HepG2 (cell line): ENCODE results near the gene GSK3A. TPM values are rescaled to one million over a fixed set of nuclear protein-coding genes. Genes with fewer than 3 reads are reported as not detected.

Source experiments
- FOSL1 ChIP-seq: sonication (generic); formaldehyde crosslinking; IDR thresholded peaks from 2 replicates; pipeline ENCODE4 v1.9.0; 2021; ENCODE audit warnings: missing genetic modification reagents, borderline replicate concordance
- FOXJ3 ChIP-seq: sonication (generic); formaldehyde crosslinking; IDR thresholded peaks from 2 replicates; pipeline ENCODE4 v1.4.0; 2020; ENCODE audit warnings: missing genetic modification reagents, mild to moderate bottlenecking, borderline replicate concordance
- KDM5B ChIP-seq: sonication (generic); formaldehyde crosslinking; IDR thresholded peaks from 2 replicates; pipeline ENCODE4 v1.4.0; 2020; ENCODE audit warnings: missing genetic modification reagents, mild to moderate bottlenecking, borderline replicate concordance
- MAZ ChIP-seq, 2 experiments: sonication (generic) in 1 of 2; formaldehyde crosslinking in 1 of 2; IDR thresholded peaks; 2 replicates each; pipeline versions ENCODE4 v1.5.0 to v1.6.1; 2012 to 2020; ENCODE audit warnings: low read depth in 2 of 2, mild to moderate bottlenecking in 2 of 2, borderline replicate concordance in 1 of 2, improper control_type of control experiment in 1 of 2, low read length in 1 of 2, missing genetic modification reagents in 1 of 2, moderate library complexity in 1 of 2
- RFX3 ChIP-seq: IDR thresholded peaks from 2 replicates; pipeline ENCODE4 v1.6.1; 2016; ENCODE audit warnings: missing biosample characterization, missing genetic modification reagents
- SCMH1 ChIP-seq: sonication (generic); formaldehyde crosslinking; IDR thresholded peaks from 2 replicates; pipeline ENCODE4 v1.9.0; 2021; ENCODE audit warnings: missing genetic modification reagents, mild to moderate bottlenecking, borderline replicate concordance
- SMC3 ChIP-seq: IDR thresholded peaks from 2 replicates; pipeline ENCODE4 v1.6.1; 2011; ENCODE audit warnings: low read length, improper control_type of control experiment
- SOX13 ChIP-seq, 3 experiments: fragments of 450-650 bp in 1 of 3; sonication (generic) in 1 of 3; formaldehyde crosslinking in 1 of 3; IDR thresholded peaks in 2 of 3; conservative IDR thresholded peaks in 1 of 3; 2 replicates each; pipeline versions ENCODE4 v1.5.0 to v1.6.1; 2016 to 2020; ENCODE audit warnings: antibody characterized with exemption in 1 of 3, mild to moderate bottlenecking in 1 of 3, missing compliant biosample characterization in 1 of 3, missing genetic modification reagents in 1 of 3, moderate library complexity in 1 of 3
- SP140L ChIP-seq: sonication (generic); formaldehyde crosslinking; IDR thresholded peaks from 2 replicates; pipeline ENCODE4 v1.4.0; 2020; ENCODE audit warnings: missing genetic modification reagents, borderline replicate concordance
- SPEN ChIP-seq: sonication (generic); formaldehyde crosslinking; IDR thresholded peaks from 2 replicates; pipeline ENCODE4 v1.5.1; 2020; ENCODE audit warnings: low read depth, mild to moderate bottlenecking, missing genetic modification reagents
- TAF1 ChIP-seq: sonication (generic); formaldehyde crosslinking; IDR thresholded peaks from 2 replicates; pipeline ENCODE4 v1.4.0; 2020; ENCODE audit warnings: missing genetic modification reagents
- ZBTB3 ChIP-seq: sonication (generic); formaldehyde crosslinking; IDR thresholded peaks from 2 replicates; pipeline ENCODE4 v1.4.0; 2020; ENCODE audit warnings: low read depth, mild to moderate bottlenecking, moderate library complexity, missing genetic modification reagents, borderline replicate concordance
- ZBTB7B ChIP-seq: sonication (generic); formaldehyde crosslinking; IDR thresholded peaks from 2 replicates; pipeline ENCODE4 v1.4.0; 2020; ENCODE audit warnings: missing genetic modification reagents
- ZNF121 ChIP-seq: sonication (generic); formaldehyde crosslinking; IDR thresholded peaks from 2 replicates; pipeline ENCODE4 v1.5.0; 2020; ENCODE audit warnings: mild to moderate bottlenecking, missing genetic modification reagents
- ZNF225 ChIP-seq: sonication (generic); formaldehyde crosslinking; IDR thresholded peaks from 2 replicates; pipeline ENCODE4 v1.4.0; 2020; ENCODE audit warnings: mild to moderate bottlenecking, missing genetic modification reagents
- ZNF317 ChIP-seq: sonication (generic); formaldehyde crosslinking; IDR thresholded peaks from 2 replicates; pipeline ENCODE4 v1.5.0; 2020; ENCODE audit warnings: mild to moderate bottlenecking, missing genetic modification reagents
- ZNF558 ChIP-seq: sonication (generic); formaldehyde crosslinking; IDR thresholded peaks from 2 replicates; pipeline ENCODE4 v1.9.0; 2022; ENCODE audit warnings: mild to moderate bottlenecking, missing genetic modification reagents, borderline replicate concordance
- ZNF598 ChIP-seq: sonication (generic); formaldehyde crosslinking; IDR thresholded peaks from 2 replicates; pipeline ENCODE4 v1.5.1; 2020; ENCODE audit warnings: mild to moderate bottlenecking, missing genetic modification reagents, borderline replicate concordance
- polyA plus RNA-seq, 8 experiments: library from polyadenylated mRNA; depleted of rRNA in 3 of 8; stranded (reverse) in 7 of 8; unstranded in 1 of 8; fragments of >200 nt; fragmentation: Illumina TruSeq in 4 of 8; extraction: Trizol in 4 of 8; gene quantifications; 2 replicates each; pipeline versions ENCODE4 v1.2.1 to v1.2.3, GENCODE V29; 2011 to 2016; ENCODE audit warnings: low read depth in 4 of 8, missing spikeins in 1 of 8, mixed read lengths in 1 of 8; ENCODE audit not compliant: insufficient read depth in 1 of 8
- total RNA-seq, 5 experiments: library from RNA; depleted of rRNA; stranded (reverse); fragments of >200 nt; fragmentation: Illumina TruSeq; extraction: Trizol; gene quantifications; 2 replicates each; pipeline ENCODE4 v1.2.3, GENCODE V29; 2016; ENCODE audit warnings: low read depth in 1 of 5
- TF ChIP-seq, protein P1 (sequence below): sonication (generic); formaldehyde crosslinking; IDR thresholded peaks from 2 replicates; pipeline ENCODE4 v1.5.0; 2020; ENCODE audit warnings: mild to moderate bottlenecking, missing genetic modification reagents, borderline replicate concordance
- TF ChIP-seq, protein P2 (sequence below): sonication (generic); formaldehyde crosslinking; IDR thresholded peaks from 2 replicates; pipeline ENCODE4 v1.8.1; 2023; ENCODE audit warnings: mild to moderate bottlenecking, missing genetic modification reagents, borderline replicate concordance

GSK3A gene
- total and polyA plus RNA-seq, 2 of the 13 experiments (the other 11 are each of a cell fraction or from before 2014, with no cell fraction given) = 16.9 to 52.5 TPM

DNA sequence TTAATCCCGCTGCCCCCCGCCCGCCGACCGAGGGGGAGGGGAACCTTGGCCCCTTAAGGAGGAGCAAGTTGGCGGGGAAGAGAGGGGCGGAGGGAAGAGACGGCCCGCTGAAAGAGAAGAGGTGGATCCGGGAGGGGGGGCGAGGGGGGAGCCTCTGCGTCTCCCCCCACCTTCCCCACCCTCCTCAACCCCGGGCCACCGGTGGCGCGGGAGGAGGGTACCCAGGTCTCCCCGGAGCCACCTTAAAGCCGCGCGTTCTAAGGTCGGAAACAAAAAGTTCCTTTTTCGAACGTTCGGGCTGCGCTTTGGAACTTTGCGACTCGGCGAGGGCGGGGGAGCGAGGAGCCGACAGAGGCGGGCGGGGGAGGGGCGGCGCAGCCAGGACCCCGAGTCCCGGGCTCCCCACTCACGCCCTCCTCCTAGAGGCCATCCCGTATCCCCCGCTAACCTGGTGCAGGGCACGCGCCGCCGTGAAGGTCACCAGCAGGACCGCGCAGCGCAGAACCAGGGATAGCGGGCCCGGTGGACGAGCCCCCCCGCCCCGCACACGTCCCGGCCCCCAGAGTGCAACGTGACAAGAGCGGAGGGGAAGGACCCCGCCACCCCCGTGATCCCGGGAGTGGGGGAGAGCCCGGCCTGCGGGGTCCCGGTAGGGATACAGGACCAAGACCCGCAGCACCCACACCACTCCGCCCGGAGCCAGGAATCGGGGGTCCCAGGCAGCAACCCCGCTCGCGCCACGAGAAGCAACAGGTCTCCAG, 11.9 kb upstream of the GSK3A start (continued):
- TF ChIP-seq, protein P1, sequence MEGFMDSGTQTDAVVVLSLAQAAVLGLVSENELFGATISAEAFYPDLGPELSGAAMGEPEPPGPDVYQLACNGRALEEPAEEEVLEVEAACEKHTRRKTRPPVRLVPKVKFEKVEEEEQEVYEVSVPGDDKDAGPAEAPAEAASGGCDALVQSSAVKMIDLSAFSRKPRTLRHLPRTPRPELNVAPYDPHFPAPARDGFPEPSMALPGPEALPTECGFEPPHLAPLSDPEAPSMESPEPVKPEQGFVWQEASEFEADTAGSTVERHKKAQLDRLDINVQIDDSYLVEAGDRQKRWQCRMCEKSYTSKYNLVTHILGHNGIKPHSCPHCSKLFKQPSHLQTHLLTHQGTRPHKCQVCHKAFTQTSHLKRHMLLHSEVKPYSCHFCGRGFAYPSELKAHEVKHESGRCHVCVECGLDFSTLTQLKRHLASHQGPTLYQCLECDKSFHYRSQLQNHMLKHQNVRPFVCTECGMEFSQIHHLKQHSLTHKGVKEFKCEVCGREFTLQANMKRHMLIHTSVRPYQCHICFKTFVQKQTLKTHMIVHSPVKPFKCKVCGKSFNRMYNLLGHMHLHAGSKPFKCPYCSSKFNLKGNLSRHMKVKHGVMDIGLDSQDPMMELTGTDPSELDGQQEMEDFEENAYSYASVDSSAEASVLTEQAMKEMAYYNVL = no peak
- TF ChIP-seq, protein P2, sequence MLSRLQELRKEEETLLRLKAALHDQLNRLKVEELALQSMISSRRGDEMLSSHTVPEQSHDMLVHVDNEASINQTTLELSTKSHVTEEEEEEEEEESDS (CRISPR knock-in tag) = no peak
- no peak for TF ChIP-seq FOXJ3 (CRISPR knock-in tag)
- no peak for TF ChIP-seq ZNF121 (CRISPR knock-in tag)
- no peak for TF ChIP-seq SCMH1 (CRISPR knock-in tag)
- no peak for TF ChIP-seq SPEN (CRISPR knock-in tag)
- 0 out of 2 replicates have a peak, but pooled peaks have one; percentile 29 for TF ChIP-seq ZNF558 (CRISPR knock-in tag)
- TF ChIP-seq MAZ (IDR thresholded peaks at IDR 0.05; ENCODE audit: borderline replicate concordance, low read depth, low read length) = peak; percentile 78
- no peak for TF ChIP-seq MAZ (CRISPR knock-in tag; IDR thresholded peaks at IDR 0.05; ENCODE audit: low read depth)
- TF ChIP-seq SP140L (CRISPR knock-in tag) = no peak
- TF ChIP-seq ZNF317 = no peak
- TF ChIP-seq ZNF225 (CRISPR knock-in tag) = no peak
- 0 out of 2 replicates have a peak, but pooled peaks have one; percentile 10 for TF ChIP-seq RFX3
- no peak for TF ChIP-seq SOX13 (IDR thresholded peaks at IDR 0.05)
- TF ChIP-seq SOX13 (CRISPR knock-in tag; conservative IDR thresholded peaks at IDR 0.05 in 1 of 2, IDR thresholded peaks at IDR 0.05 in 1 of 2) = no peak
- TF ChIP-seq ZBTB7B = peak; percentile 65
- no peak; the same call in 1 of the 2 replicates for TF ChIP-seq TAF1 (CRISPR knock-in tag)
- TF ChIP-seq KDM5B (CRISPR knock-in tag) = no peak
- TF ChIP-seq FOSL1 (CRISPR knock-in tag) = no peak
- TF ChIP-seq ZNF598 (CRISPR knock-in tag) = no peak
- no peak for TF ChIP-seq SMC3
- no peak for TF ChIP-seq ZBTB3 (CRISPR knock-in tag)
